DMS 273 (cell line): Measurements from ENCODE around the gene ADTRP.

Experiments
- DNase-seq: peaks from one replicate; lab custom pipeline; 2025; ENCODE audit not compliant: unreplicated experiment; lab: John Stamatoyannopoulos, UW

The ADTRP gene

GRCh38 chr6:11727998-11728961 is 50.3 kb downstream of the ADTRP start:
- no peak for DNase-seq

DNA sequence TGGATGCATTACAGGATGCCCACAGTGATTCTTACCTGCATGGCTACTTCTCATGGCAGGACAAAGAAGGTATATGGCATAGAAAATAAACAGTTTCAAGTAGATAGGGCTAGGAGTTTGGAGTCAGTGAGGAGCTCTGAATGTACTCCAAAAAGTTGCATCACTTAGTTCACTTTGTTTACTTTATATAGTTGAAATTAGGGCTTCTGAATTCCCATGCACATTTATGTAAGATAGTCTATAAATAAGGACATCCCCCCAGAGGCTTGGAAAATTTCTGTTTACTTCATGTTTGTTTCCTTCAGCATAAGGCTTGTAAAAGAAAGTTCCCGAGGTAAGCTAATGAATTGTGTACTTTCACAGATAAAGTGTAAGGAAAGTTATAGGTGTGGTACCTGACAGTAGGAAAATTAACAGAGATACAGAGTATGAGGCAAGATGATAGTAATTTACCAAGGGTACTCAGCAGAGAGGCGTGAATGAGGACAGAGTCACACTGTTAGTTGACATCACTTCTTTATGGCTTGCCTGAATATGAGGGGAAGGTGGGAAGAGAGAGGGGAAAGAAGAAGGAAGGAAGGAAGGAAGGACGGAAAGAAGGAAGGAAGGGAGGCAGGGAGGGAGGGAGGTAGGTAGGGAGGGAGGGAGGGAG is 51.1 kb downstream of the ADTRP start:
- no peak for DNase-seq

- DNase-seq, result no peak
These were observed 54.3 kb downstream of the ADTRP start for GRCh38 chr6:11724286-11724685.

DNA sequence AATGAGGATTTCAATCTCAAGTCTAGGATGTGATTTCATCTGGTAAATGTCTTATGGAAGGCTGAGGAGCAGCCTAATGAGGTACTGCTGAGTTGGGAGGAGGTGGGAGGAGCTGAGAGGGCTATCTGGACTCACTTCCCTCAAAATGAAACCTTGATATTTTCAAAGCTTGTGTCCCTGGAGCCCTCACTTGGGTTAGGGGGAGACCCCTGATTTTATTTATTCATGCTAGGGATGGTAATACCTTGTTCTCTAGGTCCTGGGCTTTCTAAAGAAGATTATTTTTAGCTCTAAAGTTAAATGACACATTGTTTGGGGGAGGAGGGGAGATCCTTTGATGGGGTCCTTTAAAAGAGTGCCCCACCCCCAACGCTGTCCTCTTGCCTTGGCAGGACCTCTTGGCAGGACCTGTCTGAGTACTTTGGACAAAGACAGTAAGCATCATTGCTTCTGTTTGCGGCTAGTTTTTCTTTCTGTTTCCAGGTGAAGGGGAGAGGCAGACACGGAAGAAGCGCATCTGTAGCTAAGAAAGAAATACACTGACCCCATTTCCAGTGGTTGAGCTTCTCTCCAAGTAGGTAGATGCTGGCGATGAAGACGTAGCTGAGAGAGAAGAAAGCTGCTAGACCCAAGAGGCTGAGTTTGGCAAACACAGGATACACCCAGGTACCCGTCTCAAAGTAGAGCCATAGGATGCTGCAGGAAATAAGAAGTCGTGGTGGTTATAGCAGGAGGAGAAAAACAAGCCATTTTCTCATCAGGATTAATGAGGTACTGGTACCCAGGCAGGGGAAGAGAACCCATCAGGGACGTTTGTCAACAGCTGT is 55.6 kb downstream of the ADTRP start:
- DNase-seq, result no peak

DNA sequence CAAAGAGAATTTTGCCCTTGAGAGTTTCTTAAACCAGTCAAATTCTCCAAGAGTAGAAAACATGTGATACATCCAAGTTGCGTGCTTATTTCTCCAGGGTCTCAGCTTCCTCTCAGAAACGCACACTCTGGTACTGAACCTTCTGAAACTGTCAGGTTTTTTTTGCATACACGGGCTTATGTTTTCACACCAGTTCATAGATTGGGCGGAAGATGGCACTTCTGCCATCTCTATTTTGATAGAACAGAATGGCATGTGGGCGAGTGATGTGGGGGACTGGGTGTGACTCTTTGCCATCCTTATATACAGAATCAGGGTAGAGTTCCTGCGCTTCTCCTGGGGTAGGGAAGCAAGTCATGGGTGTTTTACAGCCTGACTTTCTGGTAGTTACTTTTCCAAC is 56.4 kb downstream of the ADTRP start:
- DNase-seq, result no peak

DNA sequence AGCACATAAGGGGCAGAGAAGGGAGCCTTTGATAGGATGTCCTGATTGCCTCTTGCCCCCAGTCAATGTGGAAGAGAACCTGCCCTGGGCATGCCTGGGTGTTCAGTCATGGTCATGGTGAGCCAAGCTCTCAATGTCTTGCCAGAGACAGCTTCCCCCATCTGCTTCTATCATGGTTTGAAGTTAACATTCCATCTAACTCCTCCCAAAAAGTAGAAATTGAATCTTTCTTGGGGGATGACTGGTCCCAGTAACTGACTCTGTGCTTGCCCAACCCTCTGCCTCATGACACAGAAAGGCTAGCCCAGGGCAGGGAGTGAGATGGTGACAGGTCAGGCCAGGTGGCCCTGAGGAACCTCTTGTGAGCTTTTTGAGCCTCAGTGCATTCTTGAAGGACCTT is 60.1 kb downstream of the ADTRP start:
- no peak for DNase-seq

GRCh38 chr6:11718031-11718430 is 60.6 kb downstream of the ADTRP start:
- DNase-seq, result no peak

DNA sequence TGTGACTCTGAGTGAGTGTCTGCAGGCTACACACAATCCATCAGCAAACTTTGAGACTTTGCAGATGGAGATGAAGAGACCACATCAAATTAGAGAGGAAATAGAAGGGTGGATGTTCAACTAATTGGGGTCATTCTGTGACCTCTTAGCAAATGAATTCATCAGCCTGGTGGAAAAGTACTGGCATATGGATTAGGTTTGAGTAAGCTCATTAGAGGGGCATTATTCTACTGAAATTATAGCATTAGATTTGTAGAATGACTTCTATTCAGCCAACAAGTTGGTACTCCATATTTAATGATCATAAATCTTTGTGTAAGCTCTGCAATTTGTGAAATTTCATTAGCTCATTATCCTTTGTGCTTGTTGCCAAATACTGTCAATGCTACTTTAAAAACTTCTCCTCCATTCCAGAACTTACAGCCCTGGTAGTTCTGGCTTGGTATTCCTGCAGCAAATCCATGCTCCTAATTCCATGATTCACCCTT is 63.8 kb downstream of the ADTRP start:
- no peak for DNase-seq

DNA sequence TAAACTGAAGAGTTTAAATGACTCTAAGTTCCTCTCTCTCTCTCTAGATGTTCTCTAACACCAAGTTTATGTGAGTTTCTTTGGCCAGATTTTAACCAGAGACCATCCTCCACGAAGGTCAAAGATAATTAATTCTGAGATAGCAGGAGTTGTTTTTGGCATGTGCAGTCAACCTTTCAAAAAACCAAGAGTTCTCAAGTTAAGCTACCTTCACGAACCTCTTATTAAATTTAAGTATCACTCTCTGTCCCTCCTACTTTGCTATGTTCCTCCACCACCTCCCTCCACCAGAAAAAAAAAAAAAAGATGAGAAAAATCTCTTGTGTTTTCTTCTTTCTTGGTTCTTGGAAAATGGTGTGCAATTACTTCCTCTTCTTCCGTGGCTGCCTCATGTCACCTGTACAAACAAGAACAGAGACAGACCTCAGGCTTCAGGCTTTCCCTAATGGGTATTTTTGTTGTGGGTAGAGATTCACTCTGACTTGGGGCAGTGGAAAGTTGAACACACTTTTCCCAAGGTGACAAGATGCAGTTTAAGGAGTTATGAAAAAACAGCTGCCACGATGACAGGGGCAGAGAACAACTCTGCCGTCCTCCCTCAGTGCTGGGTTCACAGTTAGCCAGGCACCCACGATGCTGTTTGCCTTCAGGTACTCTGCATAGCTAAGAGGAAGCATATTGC is 64.3 kb downstream of the ADTRP start:
- no peak for DNase-seq

DNA sequence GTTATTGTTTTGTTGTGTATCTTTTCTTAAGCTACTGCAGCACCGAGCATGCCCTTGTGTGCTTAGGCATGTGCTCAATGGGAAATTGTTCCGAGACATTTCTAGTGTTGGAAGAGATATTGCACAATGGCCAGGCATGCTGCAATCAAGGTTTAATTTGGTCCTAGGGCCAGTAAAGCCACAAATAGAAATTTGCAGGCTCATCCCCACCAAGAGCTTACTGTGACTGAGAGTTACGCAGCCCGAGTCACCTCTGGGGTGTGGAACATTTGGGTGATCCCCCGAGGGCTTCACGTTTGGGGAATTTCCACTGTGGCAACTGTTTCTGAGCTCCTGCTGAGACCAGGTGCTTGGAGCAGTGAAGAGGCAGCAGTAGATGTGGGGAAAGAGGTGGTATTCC is 65.8 kb downstream of the ADTRP start:
- no peak for DNase-seq

DNA sequence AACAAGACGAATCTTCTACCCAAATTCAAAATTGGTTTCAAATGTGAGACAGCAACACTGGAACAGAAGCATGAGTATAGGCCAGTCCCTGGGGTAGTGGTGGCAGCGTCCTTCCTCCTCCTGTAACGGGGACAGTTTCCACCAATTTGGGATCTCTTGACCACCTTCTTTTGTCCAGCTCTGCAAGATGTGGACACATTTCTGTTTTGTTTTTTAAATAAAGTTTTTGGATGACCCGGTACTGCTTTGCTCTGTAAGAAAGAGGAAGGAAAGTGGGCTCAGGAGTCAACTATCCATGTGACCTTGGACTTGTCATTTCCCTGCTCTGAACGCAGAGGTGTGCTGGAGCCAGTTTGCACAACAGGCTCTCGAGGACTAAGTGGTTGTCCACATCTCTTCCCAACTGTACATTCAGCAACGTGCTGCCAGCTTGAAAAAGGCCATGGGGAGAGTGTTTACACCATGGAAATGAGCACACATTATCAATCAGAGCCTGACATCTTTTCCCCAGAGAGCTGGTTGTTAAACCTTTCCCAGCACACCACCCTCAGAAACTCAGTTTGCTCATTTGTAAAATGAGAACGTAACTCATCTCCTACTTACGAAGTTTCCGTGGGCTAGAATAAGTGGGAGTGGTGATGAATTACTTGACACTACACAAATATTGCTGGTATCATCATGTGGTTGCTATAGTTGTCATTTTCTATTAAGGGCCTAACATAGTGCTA is 66.5 kb downstream of the ADTRP start:
- no peak for DNase-seq

GRCh38 chr6:11711003-11711983 is 67.3 kb downstream of the ADTRP start:
- DNase-seq, result no peak

DNA sequence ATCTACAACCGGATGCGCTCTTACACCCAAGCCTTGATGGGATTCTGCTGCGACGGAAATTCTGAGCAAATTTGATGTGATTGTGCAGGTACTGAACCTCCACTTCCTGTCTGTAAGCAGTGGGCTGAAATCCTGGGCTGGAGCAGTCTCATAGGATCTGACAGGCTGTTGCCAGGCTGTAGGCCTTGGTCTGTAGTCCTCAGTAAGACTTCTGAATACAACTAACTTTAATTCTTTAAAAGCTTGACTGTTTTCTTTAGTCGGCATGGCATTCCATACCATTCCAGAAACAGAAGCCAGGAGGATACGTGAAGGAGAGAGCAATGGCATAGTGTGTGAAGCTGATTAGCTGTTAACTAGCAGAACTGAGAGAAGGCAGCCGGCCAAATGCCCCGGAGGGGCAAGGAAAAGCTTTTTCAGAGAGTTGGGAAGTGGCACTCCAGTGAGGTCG is 68.3 kb downstream of the ADTRP start:
- DNase-seq, result no peak

DNA sequence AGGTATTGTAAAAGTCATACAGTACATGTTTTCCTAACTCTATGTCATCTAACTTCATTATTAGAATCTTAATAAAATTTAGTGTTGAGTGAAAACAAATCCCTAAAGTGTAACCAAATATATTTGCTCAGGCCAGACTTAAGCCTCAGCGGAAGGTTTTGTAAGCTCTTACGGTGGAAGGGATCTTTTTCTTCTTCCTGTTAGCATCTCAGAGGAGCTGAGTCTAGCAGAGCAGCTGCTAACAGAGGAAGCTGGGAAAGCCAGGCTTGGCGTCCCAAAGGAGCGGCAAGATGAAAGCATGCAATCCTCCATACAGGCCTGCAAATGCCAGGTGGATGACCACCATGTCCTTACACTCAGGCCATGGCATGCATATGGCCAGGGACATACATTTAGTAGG is 72.4 kb downstream of the ADTRP start:
- no peak for DNase-seq

- DNase-seq, result no peak
These were observed 73.1 kb downstream of the ADTRP start for GRCh38 chr6:11705483-11705882.

DNA sequence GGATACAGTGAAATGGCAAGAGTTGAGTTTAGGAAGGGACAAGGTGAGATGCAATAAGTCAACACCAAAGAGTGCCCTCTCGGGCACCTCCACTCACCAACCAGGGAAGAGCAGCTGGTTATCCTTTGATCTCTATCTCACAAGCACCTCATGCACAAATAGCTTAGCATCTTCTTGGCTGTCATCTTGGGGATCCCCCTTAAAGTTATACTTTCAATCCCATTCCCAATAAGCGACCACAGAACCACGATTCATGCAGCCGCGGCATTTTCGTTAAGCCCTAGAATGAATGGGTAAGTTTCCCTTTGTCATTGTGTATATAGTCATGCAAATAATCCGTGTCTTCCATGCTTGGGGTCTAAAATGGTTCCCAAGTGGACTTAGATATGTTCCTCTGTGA is 73.5 kb downstream of the ADTRP start:
- DNase-seq, result no peak

DNA sequence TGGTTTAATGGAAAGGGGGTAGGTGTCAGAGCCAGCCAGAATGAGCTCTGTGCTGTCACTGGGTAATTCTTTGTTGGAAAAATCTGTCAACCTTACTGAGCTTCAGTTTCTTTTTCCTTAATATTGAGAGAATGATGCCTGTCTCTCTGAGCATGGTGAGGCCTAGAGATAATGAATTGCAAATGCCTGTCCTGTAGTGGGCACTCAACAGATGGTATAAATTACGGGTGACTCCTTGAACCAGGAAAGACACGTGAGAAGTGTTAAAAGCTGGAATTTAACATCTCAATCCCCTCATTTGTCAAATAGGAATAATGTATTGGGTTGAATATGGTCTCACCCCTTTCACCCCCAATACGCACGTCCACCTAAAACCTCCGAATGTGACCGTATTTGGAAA is 74.9 kb downstream of the ADTRP start:
- DNase-seq, result no peak

DNA sequence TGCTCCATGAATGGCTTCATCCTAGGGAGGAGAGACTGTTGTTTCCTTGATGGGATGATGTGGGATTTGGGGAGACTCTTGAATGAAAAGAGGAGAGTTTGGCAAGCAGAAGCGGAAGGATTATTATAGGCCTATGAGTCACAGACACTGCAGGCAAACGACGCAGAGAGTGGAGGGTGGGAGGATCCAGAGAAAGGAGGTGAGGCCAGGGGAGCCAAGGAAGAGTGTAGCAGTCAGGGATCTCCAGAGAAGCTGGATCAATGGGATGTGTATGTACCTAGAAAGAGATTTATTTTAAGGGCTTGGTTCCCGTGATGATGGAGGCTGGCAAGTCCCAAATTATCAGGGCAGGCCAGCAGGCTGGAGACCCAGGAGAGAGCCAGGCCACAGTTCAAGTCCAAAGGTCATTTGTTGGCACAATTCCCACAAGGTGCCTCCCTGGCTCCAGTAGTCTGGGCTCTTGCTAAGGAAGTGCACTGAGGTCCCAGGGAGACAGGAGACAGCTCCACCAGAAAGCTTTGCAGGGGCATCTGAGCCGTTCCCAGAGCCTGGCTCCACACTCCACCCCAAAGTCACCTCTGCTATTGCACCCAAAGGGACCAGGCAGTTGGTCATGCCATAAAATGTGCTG is 76.0 kb downstream of the ADTRP start:
- DNase-seq, result no peak
